ENCODE data around the gene CCDC192.

DNA sequence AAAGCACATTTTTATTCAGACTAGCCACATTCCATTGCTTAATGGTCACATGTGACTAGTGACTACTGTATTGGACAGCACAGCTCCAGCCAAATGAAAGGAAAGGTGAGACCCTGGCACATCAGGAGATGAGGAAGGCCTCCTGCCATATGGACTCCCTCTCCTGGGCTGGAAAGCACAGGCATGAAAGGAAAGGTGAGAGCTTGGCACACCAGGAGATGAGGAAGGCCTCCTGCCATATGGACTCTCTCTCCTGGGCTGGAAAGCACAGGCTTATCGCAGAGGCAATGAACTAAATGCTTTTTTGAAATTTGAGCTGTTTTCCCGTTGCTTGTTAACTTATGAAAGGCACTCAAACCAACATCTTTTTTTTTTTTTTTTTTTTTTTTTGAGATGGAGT is 235.6 kb downstream of the CCDC192 start:
- TF ChIP-seq, protein P1, sequence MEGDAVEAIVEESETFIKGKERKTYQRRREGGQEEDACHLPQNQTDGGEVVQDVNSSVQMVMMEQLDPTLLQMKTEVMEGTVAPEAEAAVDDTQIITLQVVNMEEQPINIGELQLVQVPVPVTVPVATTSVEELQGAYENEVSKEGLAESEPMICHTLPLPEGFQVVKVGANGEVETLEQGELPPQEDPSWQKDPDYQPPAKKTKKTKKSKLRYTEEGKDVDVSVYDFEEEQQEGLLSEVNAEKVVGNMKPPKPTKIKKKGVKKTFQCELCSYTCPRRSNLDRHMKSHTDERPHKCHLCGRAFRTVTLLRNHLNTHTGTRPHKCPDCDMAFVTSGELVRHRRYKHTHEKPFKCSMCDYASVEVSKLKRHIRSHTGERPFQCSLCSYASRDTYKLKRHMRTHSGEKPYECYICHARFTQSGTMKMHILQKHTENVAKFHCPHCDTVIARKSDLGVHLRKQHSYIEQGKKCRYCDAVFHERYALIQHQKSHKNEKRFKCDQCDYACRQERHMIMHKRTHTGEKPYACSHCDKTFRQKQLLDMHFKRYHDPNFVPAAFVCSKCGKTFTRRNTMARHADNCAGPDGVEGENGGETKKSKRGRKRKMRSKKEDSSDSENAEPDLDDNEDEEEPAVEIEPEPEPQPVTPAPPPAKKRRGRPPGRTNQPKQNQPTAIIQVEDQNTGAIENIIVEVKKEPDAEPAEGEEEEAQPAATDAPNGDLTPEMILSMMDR (IDR thresholded peaks at IDR 0.05) = no peak
- TF ChIP-seq POLR2A (IDR thresholded peaks at IDR 0.05) = no peak

Measured in ovary (tissue), 3 donors.